HEK293 (cell line): Measurements from ENCODE around the gene FXYD3.
"Not testable (repeated sequence)": the region's sequence is repeated elsewhere in the genome, so short reads cannot be mapped to it uniquely, and the experiment has no call there.

Experiments used
- CTCF ChIA-PET: fragments of 350-600 bp; formaldehyde crosslinking; extraction: SDS; loops from one replicate; lab custom pipeline; 2021; ENCODE audit warnings: antibody characterized with exemption; lab: Yijun Ruan, JAX
- POLR2A ChIA-PET: fragments of 300-600 bp; formaldehyde crosslinking; extraction: SDS; loops from one replicate; lab custom pipeline; 2020; ENCODE audit warnings: antibody characterized with exemption, inconsistent platforms; lab: Yijun Ruan, JAX
- H3K27ac ChIP-seq: fragments of 200-500 bp; sonication (Bioruptor generic); 2 replicates; pipeline ENCODE4 v1.5.1; 2014; ENCODE audit warnings: low read depth, low read length, control low read depth, inconsistent platforms; ENCODE audit errors: extremely low read depth
- H3K36me3 ChIP-seq, 2 experiments: fragments of 200-500 bp in 1 of 2; sonication (Bioruptor generic) in 1 of 2; 1 replicate in 1 of 2; 2 replicates in 1 of 2; pipeline ENCODE4 v1.5.1; 2014 to 2017; ENCODE audit warnings: inconsistent platforms in 2 of 2, low read length in 2 of 2; ENCODE audit not compliant: control insufficient read depth in 2 of 2, insufficient read depth in 1 of 2
- H3K4me1 ChIP-seq: fragments of 200-500 bp; sonication (Bioruptor generic); 2 replicates; pipeline ENCODE4 v1.5.1; 2014; ENCODE audit warnings: mild to moderate bottlenecking, low read length, inconsistent platforms; ENCODE audit not compliant: control insufficient read depth, insufficient read depth
- H3K4me3 ChIP-seq: 2 replicates; pipeline ENCODE4 v1.5.1; 2011; ENCODE audit warnings: low read depth, mild to moderate bottlenecking, control low read depth, low read length, moderate library complexity
- H3K9me3 ChIP-seq: fragments of 200-500 bp; sonication (Bioruptor generic); 2 replicates; pipeline ENCODE4 v1.5.1; 2014; ENCODE audit warnings: low read depth, low read length, inconsistent platforms; ENCODE audit not compliant: control insufficient read depth, insufficient read depth
- GLIS1 ChIP-seq: fragments of 450-650 bp; formaldehyde crosslinking; IDR thresholded peaks from 2 replicates; pipeline ENCODE4 v1.5.1; 2016; ENCODE audit warnings: missing biosample characterization, missing genetic modification characterization
- KLF10 ChIP-seq: fragments of 450-650 bp; IDR thresholded peaks from 2 replicates; pipeline ENCODE4 v1.5.1; 2018; ENCODE audit warnings: missing biosample characterization, mild to moderate bottlenecking, missing genetic modification characterization
- KLF9 ChIP-seq: fragments of 450-650 bp; formaldehyde crosslinking; IDR thresholded peaks from 2 replicates; pipeline ENCODE4 v1.5.1; 2016; ENCODE audit warnings: missing biosample characterization, missing genetic modification characterization, low read depth
- OSR2 ChIP-seq: fragments of 450-650 bp; formaldehyde crosslinking; IDR thresholded peaks from 2 replicates; pipeline ENCODE4 v1.5.1; 2016; ENCODE audit warnings: missing biosample characterization, missing genetic modification characterization
- SALL2 ChIP-seq: fragments of 450-650 bp; formaldehyde crosslinking; IDR thresholded peaks from 2 replicates; pipeline ENCODE4 v1.5.0; 2017; ENCODE audit warnings: missing biosample characterization, mild to moderate bottlenecking, missing genetic modification characterization, borderline replicate concordance
- SETDB1 ChIP-seq: IDR thresholded peaks from one replicate; pipeline ENCODE4 v1.6.1; 2017; ENCODE audit warnings: mild to moderate bottlenecking, low read length, moderate library complexity, mixed read lengths; ENCODE audit not compliant: insufficient read length
- YY2 ChIP-seq: fragments of 450-650 bp; formaldehyde crosslinking; IDR thresholded peaks from 2 replicates; pipeline ENCODE4 v1.5.1; 2016; ENCODE audit warnings: missing biosample characterization, missing genetic modification characterization
- ZBTB48 ChIP-seq: fragments of 450-650 bp; formaldehyde crosslinking; IDR thresholded peaks from 2 replicates; pipeline ENCODE4 v1.5.1; 2016; ENCODE audit warnings: missing biosample characterization, missing genetic modification characterization
- ZFHX2 ChIP-seq: fragments of 450-650 bp; formaldehyde crosslinking; conservative IDR thresholded peaks from 2 replicates; pipeline ENCODE4 v1.5.1; 2016; ENCODE audit warnings: missing biosample characterization, missing genetic modification characterization
- ZNF112 ChIP-seq: fragments of 450-650 bp; formaldehyde crosslinking; IDR thresholded peaks from 2 replicates; pipeline ENCODE4 v1.5.0; 2017; ENCODE audit warnings: missing biosample characterization, missing genetic modification characterization
- ZNF121 ChIP-seq: fragments of 450-650 bp; formaldehyde crosslinking; IDR thresholded peaks from 2 replicates; pipeline ENCODE4 v1.5.1; 2016; ENCODE audit warnings: missing biosample characterization, missing genetic modification characterization
- ZNF133 ChIP-seq: fragments of 450-650 bp; formaldehyde crosslinking; IDR thresholded peaks from 2 replicates; pipeline ENCODE4 v1.5.1; 2016; ENCODE audit warnings: missing biosample characterization, missing genetic modification characterization
- ZNF140 ChIP-seq: fragments of 450-650 bp; formaldehyde crosslinking; IDR thresholded peaks from 2 replicates; pipeline ENCODE4 v1.5.1; 2016; ENCODE audit warnings: missing biosample characterization, missing genetic modification characterization
- ZNF19 ChIP-seq: fragments of 450-650 bp; formaldehyde crosslinking; IDR thresholded peaks from 2 replicates; pipeline ENCODE4; 2016; ENCODE audit warnings: missing biosample characterization, missing genetic modification characterization, low read depth
- ZNF2 ChIP-seq: fragments of 450-650 bp; formaldehyde crosslinking; IDR thresholded peaks from 2 replicates; pipeline ENCODE4 v1.5.1; 2016; ENCODE audit warnings: missing biosample characterization, missing genetic modification characterization
- ZNF311 ChIP-seq: fragments of 450-650 bp; formaldehyde crosslinking; IDR thresholded peaks from 2 replicates; pipeline ENCODE4 v1.5.1; 2017; ENCODE audit warnings: missing biosample characterization, missing genetic modification characterization, borderline replicate concordance
- ZNF629 ChIP-seq: fragments of 450-650 bp; formaldehyde crosslinking; IDR thresholded peaks from 2 replicates; pipeline ENCODE4 v1.5.1; 2017; ENCODE audit warnings: missing biosample characterization, missing genetic modification characterization
- ZNF837 ChIP-seq: fragments of 450-650 bp; formaldehyde crosslinking; IDR thresholded peaks from 2 replicates; pipeline ENCODE4 v1.5.1; 2016; ENCODE audit warnings: missing biosample characterization, missing genetic modification characterization

The FXYD3 gene

GRCh38 chr19:35100588-35101533 lies 14.8 kb upstream of the FXYD3 start:
- H3K9me3 ChIP-seq = no peaks in the 10 kb centered on the region
- H3K4me1 ChIP-seq = no peaks in the 10 kb centered on the region
- H3K27ac ChIP-seq = no peak overlapping the region
- POLR2A ChIA-PET = no interaction called here
- TF ChIP-seq ZNF629 (no peak), GLIS1 (no peak), ZFHX2 (tag by site-specific recombination) (no peak), ZNF19 (no peak), KLF9 (tag by site-specific recombination) (no peak), ZNF133 (tag by site-specific recombination) (no peak), OSR2 (tag by site-specific recombination) (no peak), ZBTB48 (tag by site-specific recombination) (no peak), ZNF2 (no peak), SETDB1 (no peak), ZNF140 (tag by site-specific recombination) (no peak)
- CTCF ChIA-PET = interaction anchor here (0.6 to 2.3 kb wide), 12 partner anchors 10 to 659 kb away, joined by 3 to 18 read pairs (median 4); partner anchors contain the start of gene FXYD3
- H3K4me3 ChIP-seq = no peak overlapping the region
- H3K36me3 ChIP-seq = no peaks in the 10 kb centered on the region; a peak in 1 of 3 replicates

DNA sequence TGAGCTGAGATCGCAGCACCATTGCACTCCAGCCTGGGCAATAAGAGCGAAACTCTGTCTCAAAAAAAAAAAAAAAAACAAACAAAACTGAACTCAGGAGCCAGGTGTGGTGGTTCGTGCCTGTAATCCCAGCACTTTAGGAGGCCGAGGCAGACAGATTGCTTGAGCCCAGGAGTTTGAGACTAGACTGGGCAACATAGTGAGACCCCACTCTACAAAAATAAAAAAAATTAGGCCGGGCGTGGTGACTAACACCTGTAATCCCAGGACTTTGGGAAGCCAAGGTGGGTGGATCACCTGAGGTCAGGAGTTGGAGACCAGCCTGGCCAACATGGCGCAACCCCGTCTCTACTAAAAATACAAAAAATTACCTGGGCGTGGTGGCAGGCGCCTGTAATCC lies 13.7 kb upstream of the FXYD3 start:
- H3K4me1 ChIP-seq, POLR2A ChIA-PET, H3K4me3 ChIP-seq, H3K27ac ChIP-seq, H3K36me3 ChIP-seq, H3K9me3 ChIP-seq: not testable (repeated sequence)
- CTCF ChIA-PET = interaction anchor here (0.7 to 2.3 kb wide), 4 partner anchors 13 to 1667 kb away, joined by 3 to 16 read pairs (median 4); partner anchors contain the start of gene FXYD3
- TF ChIP-seq ZNF121 = peak; percentile 95

DNA sequence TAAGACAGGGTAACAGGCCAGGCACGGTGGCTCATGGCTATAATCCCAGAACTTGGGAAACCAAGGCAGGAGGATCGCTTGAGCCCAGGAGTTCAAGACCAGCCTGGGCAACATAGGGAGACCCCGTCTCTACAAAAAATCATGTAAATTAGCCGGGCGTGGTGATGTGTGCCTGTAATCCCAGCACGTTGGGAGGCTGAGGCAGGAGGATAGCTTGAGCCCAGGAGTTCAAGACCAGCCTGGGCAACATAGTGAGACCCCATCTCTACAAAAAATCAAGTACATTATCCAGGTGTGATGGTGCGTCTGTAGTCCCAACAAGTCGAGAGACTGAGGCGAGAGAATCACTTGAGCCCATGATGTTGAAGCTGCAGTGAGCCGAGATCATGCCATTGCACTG lies 12.0 kb upstream of the FXYD3 start:
- TF ChIP-seq ZNF121 = peak; percentile 90
- H3K27ac ChIP-seq, POLR2A ChIA-PET, H3K9me3 ChIP-seq, H3K4me1 ChIP-seq, H3K36me3 ChIP-seq, H3K4me3 ChIP-seq: not testable (repeated sequence)
- CTCF ChIA-PET = interaction anchor here (0.6 to 1.6 kb wide), 6 partner anchors 11 to 59 kb away, joined by 3 to 10 read pairs (median 4); partner anchors contain the start of gene FXYD7

- Histone ChIP-seq H3K36me3 (no peaks in the 10 kb centered on the region), H3K4me3 (no peak overlapping the region), H3K4me1 (no peaks in the 10 kb centered on the region), H3K9me3 (no peaks in the 10 kb centered on the region), H3K27ac (no peak overlapping the region)
- ChIA-PET CTCF (interaction anchor here (1.2 to 1.6 kb wide), 6 partner anchors 10 to 60 kb away, joined by 3 to 10 read pairs (median 4); partner anchors contain the start of gene FXYD7), POLR2A (no interaction called here)
- TF ChIP-seq ZNF311 (tag by site-specific recombination) (no peak), YY2 (tag by site-specific recombination) (no peak), ZNF837 (tag by site-specific recombination) (no peak), SALL2 (tag by site-specific recombination) (no peak), ZNF112 (tag by site-specific recombination) (no peak), KLF10 (tag by site-specific recombination) (no peak)
Observed at GRCh38 chr19:35104361-35104760, 11.3 kb upstream of the FXYD3 start.
